HG03064 (cell line): ENCODE data around the gene GOLGB1.
"Not testable (repeated sequence)": the region's sequence is repeated elsewhere in the genome, so short reads cannot be mapped to it uniquely, and the experiment has no call there.

Experiments
- ATAC-seq: cut with Tn5 transposase; IDR thresholded peaks from one replicate; pipeline ENCODE4 v1.9.1; 2021; ENCODE audit warnings: low read depth; ENCODE audit not compliant: unreplicated experiment

GOLGB1 gene

GRCh38 chr3:121748680-121749275 is 763 bp downstream of the GOLGB1 start:
- ATAC-seq: peak; percentile 16

- no peak for ATAC-seq
Measured at GRCh38 chr3:121747976-121748375, 1.6 kb downstream of the GOLGB1 start.

DNA sequence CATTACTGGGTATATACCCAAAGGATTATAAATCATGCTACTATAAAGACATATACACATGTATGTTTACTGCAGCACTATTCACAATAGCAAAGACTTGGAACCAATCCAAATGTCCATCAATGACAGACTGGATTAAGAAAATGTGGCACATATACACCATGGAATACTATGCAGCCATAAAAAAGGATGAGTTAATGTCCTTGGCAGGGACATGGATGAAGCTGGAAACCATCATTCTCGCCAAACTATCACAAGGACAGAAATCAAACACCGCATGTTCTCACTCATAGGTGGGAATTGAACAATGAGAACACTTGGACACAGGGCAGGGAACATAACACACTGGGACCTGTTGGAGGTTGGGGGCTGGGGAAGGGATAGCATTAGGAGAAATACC is 6.4 kb downstream of the GOLGB1 start:
- not testable (repeated sequence) for ATAC-seq

DNA sequence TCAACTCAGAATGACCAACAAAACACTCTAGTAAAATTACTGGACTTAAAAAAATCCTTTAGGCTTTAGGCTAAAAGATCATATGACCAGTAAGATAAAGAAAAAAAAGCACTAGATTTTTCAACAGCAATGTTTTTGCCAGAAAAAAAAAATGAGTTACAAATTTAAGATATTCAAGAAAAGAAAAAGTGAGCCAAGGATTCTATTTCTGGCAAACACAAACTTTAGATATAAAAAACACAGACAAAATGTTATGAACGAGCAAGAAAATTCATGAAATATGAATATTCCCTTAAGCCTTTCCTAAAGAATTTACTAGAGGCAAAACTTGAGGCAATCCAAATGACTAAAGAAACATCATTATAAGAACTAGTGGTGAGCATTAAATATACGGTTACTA is 8.6 kb downstream of the GOLGB1 start:
- ATAC-seq: no peak

DNA sequence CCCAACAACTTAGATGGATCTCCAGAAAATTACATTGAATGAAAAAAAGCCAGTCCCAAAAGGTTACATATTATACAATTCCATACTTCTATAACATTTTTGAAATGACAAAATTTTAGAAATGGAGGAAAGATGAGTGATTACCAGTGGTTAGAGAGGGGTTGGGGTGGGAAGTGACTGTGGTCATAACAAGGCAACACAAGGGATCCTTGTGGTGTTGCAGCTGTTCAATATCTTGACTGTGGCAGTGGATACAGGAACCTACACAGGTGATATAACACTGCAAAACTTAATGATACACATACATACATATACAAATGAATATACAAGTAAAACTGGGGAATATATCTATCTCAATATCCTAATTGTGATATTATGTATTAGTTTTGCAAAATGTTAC is 9.6 kb downstream of the GOLGB1 start:
- no peak for ATAC-seq

DNA sequence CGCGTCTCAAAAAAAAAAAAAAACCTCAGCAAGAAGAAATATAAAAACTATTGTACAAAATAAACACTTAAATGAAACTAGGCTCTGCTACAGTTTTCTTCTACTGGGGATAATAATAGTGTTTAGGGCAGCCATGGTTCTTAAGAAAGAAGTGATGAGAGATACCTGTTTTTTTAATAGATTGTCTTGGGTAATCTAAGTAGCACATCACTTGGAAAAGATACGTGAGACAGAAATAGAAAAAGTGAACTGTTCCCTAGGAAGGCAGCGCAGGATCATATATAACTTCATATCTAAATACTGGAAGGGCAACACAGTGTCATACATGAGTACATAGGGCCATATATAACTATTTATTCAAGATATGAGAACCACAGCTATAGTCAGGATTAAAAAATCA is 11.9 kb downstream of the GOLGB1 start:
- ATAC-seq: no peak

- ATAC-seq: no peak
Measured at GRCh38 chr3:121736112-121736511, 13.4 kb downstream of the GOLGB1 start.

GRCh38 chr3:121735047-121735696 is 14.4 kb downstream of the GOLGB1 start:
- ATAC-seq: peak; percentile 93

DNA sequence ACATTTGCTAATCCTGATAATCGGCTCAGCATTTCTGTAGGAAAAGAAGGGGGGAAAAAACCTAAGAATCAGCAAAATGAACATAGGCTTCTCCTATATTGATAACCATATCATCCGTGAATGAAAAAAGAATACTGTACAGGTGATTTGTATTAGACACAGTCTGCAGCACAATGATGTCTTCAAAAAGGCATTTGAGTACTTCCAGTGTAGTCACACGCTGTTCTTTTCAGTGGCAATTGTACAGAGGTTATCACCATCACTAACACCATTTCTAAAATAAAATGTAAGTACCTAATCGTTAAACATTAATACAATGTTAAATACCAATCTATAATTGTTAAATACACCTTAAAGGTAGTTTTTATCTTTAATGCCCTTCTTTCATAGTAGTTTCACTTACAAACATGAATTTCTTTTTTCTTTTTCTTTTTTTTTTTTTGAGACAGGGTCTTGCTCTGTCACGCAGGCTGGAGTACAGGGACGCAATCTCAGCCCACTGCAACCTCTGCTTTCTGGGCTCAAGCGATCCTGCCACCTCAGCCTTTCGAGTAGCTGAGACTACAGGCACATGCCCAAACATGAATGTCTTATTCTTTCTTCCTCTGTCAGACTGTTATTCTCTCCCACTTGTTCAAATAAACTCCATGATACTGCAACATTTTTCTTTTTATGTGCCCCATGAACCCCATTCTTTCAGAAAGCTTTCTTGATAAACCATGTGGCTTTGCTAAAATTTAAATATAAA is 18.4 kb downstream of the GOLGB1 start:
- no peak for ATAC-seq

- peak; percentile 86 for ATAC-seq
Measured at GRCh38 chr3:121724130-121724529, 25.4 kb downstream of the GOLGB1 start.

GRCh38 chr3:121723485-121723884 is 26.1 kb downstream of the GOLGB1 start:
- ATAC-seq: no peak

- no peak for ATAC-seq
Measured at GRCh38 chr3:121722411-121722810, 27.1 kb downstream of the GOLGB1 start.

DNA sequence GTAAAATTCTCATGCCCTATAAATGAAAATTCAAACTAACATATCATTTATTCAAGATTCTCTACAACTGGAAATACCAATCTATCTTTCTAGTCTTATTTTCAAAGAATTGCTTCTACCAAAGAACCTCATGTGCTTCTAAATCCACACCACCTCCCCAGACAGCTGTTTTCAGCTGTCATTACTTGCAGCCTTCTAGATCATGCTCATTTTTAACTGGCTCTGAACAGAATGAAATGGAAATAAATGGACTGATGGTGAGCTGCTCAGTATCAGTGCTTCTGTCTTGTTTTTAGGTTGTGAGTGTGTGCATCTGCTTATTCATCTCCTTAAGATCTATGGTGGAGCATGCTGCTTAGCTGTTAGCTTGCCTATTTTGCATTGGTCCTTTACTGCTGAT is 29.4 kb downstream of the GOLGB1 start:
- ATAC-seq: no peak

DNA sequence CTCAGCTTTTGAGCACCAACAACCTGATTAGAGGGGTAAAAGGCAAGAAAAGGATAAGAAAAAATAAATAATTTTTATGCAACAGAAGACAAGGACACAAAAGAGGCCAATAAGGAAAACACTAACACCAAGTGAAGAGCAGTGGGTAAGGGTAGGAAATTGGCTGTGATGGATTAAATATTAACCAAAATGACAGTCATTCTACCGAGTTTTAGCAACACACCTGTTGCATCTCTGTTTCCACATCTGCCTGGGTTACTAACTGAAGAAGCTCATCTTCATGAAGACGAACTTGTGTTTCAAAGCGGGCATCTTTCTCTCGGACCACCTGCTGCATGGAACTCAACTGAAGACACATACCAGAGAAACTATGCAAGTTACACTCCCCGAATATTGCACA is 30.1 kb downstream of the GOLGB1 start:
- ATAC-seq: no peak

- ATAC-seq: no peak
Measured at GRCh38 chr3:121718205-121718846, 31.2 kb downstream of the GOLGB1 start.

DNA sequence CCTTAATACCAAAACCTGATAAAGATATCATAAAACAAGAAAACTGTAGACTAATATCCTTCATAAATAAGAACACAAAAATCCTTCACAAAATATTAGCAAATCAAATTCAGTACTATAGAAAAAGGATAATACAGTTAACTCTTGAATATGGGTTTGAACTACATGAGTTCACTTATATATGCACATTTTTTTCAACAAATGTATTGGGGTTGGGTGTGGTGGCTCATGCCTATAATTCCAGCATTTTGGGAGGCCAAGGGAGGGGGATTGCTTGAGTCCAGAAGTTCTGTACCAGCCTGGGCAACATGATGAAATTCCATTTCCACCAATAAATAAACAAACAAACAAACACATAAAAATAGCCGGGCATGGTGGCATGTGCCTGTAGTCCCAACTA is 39.2 kb downstream of the GOLGB1 start:
- ATAC-seq: no peak

DNA sequence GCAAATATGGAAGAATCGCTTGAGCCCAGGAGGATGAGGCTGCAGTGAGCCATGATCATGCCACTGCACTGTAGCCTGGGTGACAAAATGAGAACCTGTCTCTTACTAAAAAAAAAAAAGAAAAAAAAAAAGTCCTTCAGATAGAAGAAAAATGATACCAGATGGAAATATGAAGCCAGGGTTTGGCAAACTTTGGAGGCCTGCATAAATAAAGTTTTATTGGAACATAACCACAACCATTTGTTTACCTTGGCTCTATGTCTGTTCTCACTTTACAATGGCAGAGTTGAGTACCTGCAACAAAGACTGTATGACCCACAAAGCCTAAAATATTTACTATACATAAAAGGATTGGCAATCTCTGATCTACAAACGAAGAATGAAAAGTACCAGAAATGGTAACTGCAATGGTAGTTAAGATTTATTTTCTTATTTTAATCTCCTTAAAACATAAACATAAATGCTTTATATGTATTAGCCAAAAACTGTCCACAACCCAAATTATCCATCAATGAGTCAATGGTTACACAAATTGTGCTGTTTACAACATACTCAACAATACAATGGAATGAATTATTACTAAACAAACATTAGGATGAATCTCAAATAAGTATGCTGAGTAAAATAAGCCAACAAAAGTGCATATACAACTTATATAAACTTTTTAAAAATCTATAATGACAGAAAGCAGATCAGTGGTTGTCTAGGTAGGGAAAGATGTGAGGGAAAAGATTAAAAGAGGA is 41.8 kb downstream of the GOLGB1 start:
- no peak for ATAC-seq

DNA sequence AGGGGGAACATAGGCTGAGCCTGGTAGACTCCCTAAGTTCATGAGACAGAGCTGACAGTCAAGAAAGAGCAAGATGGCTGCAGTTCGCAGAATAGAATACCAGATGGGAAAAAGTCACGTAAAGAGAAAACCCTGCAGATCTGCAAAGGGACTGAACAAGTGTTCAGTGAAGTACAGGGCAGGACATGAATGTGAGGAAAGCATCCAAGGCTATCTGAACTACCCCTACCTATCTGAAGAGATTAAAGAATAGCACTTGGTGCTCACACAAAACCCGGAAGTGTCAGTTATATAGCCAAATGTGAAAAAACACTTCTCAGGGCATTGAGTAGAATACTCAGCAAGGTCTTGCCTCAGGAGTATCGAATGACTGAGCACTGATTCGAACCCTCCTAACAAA is 44.0 kb downstream of the GOLGB1 start:
- no peak for ATAC-seq

GRCh38 chr3:121703973-121704372 is 45.6 kb downstream of the GOLGB1 start:
- ATAC-seq: no peak

- ATAC-seq: no peak
Measured at GRCh38 chr3:121698901-121699300, 50.6 kb downstream of the GOLGB1 start.

- ATAC-seq: no peak
Measured at GRCh38 chr3:121698476-121698875, 51.1 kb downstream of the GOLGB1 start.
